ENCODE data around the gene EEF1G. TPM values are rescaled to one million over a fixed set of nuclear protein-coding genes. Genes with fewer than 3 reads are reported as not detected.
A peak's percentile ranks its signal among the peaks of the same experiment; 100 is the strongest.

The EEF1G gene
- total RNA-seq, 1 experiment from 2014 or later = 2,008 TPM

DNA sequence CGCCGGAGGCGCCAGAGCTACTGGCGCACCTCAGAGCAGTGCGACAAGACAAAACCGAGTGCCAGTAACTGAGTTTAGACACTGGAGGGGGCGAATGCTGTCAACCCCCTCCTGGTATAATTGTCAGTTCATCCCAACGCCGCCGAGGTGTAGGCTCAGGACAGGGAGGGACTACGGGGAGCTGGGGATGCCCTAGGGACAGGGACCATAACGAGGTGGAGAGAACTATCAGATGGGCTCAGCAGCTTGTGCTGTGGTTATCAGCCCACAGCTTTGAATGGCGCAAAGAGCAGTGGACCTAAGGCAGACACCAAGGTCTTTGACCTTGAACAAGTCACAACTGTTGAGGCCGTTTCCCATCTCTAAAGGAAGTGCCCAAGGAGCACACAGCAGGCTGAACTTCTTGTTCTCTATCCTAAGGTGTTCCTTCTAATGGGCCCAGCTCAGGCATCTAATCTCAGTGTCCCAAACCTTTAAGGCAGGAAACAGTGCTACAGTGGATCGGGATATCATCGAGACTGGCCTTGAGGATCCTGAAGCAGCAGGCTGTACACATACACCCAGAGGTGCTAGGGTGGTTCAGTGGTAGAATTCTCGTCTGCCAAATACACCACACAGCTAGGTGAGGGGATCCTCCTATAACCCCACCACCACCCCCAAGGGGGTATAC lies 18.6 kb upstream of the EEF1G start:
- intact Hi-C loops (cut with micrococcal nuclease; ENCODE audit: unreplicated experiment) = loop anchor here (2.0 to 5.0 kb wide), 5 partner anchors 40 to 271 kb away; partner anchors contain the start of genes C11orf98, CSKMT, HNRNPUL2 and POLR2G
- peak overlapping the region; percentile 61 for H3K4me3 ChIP-seq
- peak overlapping the region; percentile 91 for H3K4me2 ChIP-seq
- POLR2A ChIA-PET (ENCODE audit: unreplicated experiment) = interaction anchor here (0.5 to 2.1 kb wide), 21 partner anchors 9 to 953 kb away, joined by 3 to 55 read pairs (median 7); partner anchors contain the start of genes AHNAK, B3GAT3, C11orf98 and CSKMT
- peaks cover 37% of the 10 kb centered on the region for H3K79me2 ChIP-seq (ENCODE audit: low read depth)
- CTCF ChIA-PET = interaction anchor here (0.5 to 1.8 kb wide), 12 partner anchors 18 to 615 kb away, joined by 3 to 9 read pairs (median 5); partner anchors contain the start of genes B3GAT3, EEF1G, SLC3A2 and ZBTB3
- H3K4me1 ChIP-seq (replicated peaks; ENCODE audit: insufficient read depth) = peaks cover 29% of the 10 kb centered on the region
- H3K27me3 ChIP-seq (ENCODE audit: insufficient read depth, low read depth) = no peaks in the 10 kb centered on the region
- peaks cover 11% of the 10 kb centered on the region for H3K36me3 ChIP-seq (ENCODE audit: low read depth)
- peak overlapping the region; percentile 56 for H3K27ac ChIP-seq
- BruUV-seq (replicated peaks) = TSS peak; percentile 99
- no peaks in the 10 kb centered on the region for H4K20me1 ChIP-seq (ENCODE audit: insufficient read depth)
- H3K9me2 ChIP-seq (ENCODE audit: insufficient read depth) = no peaks in the 10 kb centered on the region
- H3K9me3 ChIP-seq (ENCODE audit: insufficient read depth, low read depth) = no peaks in the 10 kb centered on the region
- TF ChIP-seq EZH2 (IDR thresholded peaks at IDR 0.05; ENCODE audit: low read depth) = no peak
- TF ChIP-seq, protein P1, sequence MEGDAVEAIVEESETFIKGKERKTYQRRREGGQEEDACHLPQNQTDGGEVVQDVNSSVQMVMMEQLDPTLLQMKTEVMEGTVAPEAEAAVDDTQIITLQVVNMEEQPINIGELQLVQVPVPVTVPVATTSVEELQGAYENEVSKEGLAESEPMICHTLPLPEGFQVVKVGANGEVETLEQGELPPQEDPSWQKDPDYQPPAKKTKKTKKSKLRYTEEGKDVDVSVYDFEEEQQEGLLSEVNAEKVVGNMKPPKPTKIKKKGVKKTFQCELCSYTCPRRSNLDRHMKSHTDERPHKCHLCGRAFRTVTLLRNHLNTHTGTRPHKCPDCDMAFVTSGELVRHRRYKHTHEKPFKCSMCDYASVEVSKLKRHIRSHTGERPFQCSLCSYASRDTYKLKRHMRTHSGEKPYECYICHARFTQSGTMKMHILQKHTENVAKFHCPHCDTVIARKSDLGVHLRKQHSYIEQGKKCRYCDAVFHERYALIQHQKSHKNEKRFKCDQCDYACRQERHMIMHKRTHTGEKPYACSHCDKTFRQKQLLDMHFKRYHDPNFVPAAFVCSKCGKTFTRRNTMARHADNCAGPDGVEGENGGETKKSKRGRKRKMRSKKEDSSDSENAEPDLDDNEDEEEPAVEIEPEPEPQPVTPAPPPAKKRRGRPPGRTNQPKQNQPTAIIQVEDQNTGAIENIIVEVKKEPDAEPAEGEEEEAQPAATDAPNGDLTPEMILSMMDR (conservative IDR thresholded peaks at IDR 0.05) = no peak
- H3F3A ChIP-seq (ENCODE audit: insufficient read depth, low read depth) = peaks cover 59% of the 10 kb centered on the region
- DNase-seq = no peak
- H2AFZ ChIP-seq = peak overlapping the region; percentile 82

DNA sequence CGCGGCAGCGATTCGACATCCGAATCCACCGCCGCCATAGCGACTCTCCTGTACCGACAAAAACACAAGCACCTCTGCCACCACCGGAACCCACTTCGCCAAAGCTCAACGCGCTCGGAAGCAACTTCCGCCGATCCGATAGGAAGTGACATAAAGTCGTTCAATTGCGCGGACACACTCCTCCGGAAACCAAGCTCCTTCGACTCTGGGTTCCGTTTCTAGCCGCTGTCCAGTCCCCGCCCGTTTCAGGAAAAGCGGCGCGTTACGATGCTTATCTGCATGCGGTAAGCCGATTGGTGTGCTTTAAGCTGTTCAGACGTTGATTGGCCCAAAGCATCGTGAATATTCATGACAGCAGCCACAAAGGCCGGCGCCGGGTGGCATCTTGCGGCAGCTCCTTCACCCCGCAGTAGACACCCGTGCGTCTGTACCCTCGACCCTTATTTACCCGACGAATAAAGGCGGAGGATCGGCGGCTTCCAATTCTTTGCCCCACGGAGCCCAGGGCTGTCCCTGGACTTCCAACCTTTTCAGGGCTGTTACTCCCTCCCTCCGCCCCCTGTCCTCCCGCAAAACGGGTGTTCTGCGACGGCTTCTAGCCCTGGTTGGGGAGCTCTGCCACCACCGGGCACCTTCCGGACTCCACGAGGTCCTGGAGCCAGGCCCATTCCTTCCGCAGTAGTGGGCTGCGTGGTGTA lies 17.9 kb upstream of the EEF1G start, which contains the start of gene TUT1:
Gene TUT1, minus strand, starts transcription at position 76 of the 698 bp plus-strand sequence. Its CDS starts 38 bp downstream, at position 38.
- peaks cover 11% of the 10 kb centered on the region; the same call in 1 of the 2 replicates for H3K36me3 ChIP-seq (ENCODE audit: low read depth)

More for the DNA sequence above, 17.9 kb upstream of the EEF1G start, which contains the start of gene TUT1:
- peaks cover 29% of the 10 kb centered on the region for H3K4me1 ChIP-seq (replicated peaks; ENCODE audit: insufficient read depth)
- H3K4me3 ChIP-seq = peak within 1 kb of the TSS; percentile 84
- peaks cover 53% of the 10 kb centered on the region for H3F3A ChIP-seq (ENCODE audit: insufficient read depth, low read depth)
- intact Hi-C loops (cut with micrococcal nuclease; ENCODE audit: unreplicated experiment) = loop anchor here (1.0 to 5.0 kb wide), 8 partner anchors 10 to 271 kb away; partner anchors contain the start of genes C11orf98, CSKMT, EML3 and HNRNPUL2
- peak within 1 kb of the TSS; percentile 83 for H2AFZ ChIP-seq
- H3K9me2 ChIP-seq (ENCODE audit: insufficient read depth) = no peaks in the 10 kb centered on the region
- peaks cover 35% of the 10 kb centered on the region for H3K79me2 ChIP-seq (ENCODE audit: low read depth)
- peak within 1 kb of the TSS; percentile 92 for H3K4me2 ChIP-seq
- no peaks in the 10 kb centered on the region for H3K9me3 ChIP-seq (ENCODE audit: insufficient read depth, low read depth)
- H3K27ac ChIP-seq = peak within 1 kb of the TSS; percentile 61
- DNase-seq = peak; percentile 98 to 100
- H4K20me1 ChIP-seq (ENCODE audit: insufficient read depth) = no peaks in the 10 kb centered on the region
- no peaks in the 10 kb centered on the region for H3K27me3 ChIP-seq (ENCODE audit: insufficient read depth, low read depth)
- TF ChIP-seq EZH2 (IDR thresholded peaks at IDR 0.05; ENCODE audit: low read depth) = no peak
- TF ChIP-seq, protein P1 (conservative IDR thresholded peaks at IDR 0.05) = no peak
- ChIA-PET CTCF (interaction anchor here (0.5 to 1.8 kb wide), 15 partner anchors 18 to 1343 kb away, joined by 3 to 9 read pairs (median 6); partner anchors contain the start of genes B3GAT3, EEF1G, LBHD1 and SLC3A2), POLR2A (ENCODE audit: unreplicated experiment) (interaction anchor here (0.5 to 2.1 kb wide), 31 partner anchors 9 to 1654 kb away, joined by 3 to 55 read pairs (median 6); partner anchors contain the start of genes AHNAK, B3GAT3, C11orf98 and CSKMT)
- BruUV-seq (replicated peaks) = no TSS peak
